PC-9 (cell line): ENCODE results near the gene TTC7B. TPM values are rescaled to one million over a fixed set of nuclear protein-coding genes. Genes with fewer than 3 reads are reported as not detected.

Source experiments
- BruUV-seq: library from RNA; stranded (reverse); fragments of 400-500 nt; replicated peaks from 2 replicates; lab custom pipeline; 2021; lab: Mats Ljungman, UMichigan
- CTCF ChIA-PET: fragments of 300-600 bp; sonication (Branson Sonifier 250); formaldehyde crosslinking; loops from one replicate; lab custom pipeline; 2022; ENCODE audit warnings: antibody characterized with exemption; lab: Charles Lee
- POLR2A ChIA-PET: fragments of 300-600 bp; sonication (Branson Sonifier 250); formaldehyde crosslinking; loops from one replicate; lab custom pipeline; 2022; ENCODE audit warnings: antibody characterized with exemption; ENCODE audit not compliant: unreplicated experiment; lab: Charles Lee
- DNase-seq, 2 experiments: peaks; one replicate each; pipeline versions ENCODE4 v3.0.0 to v3.0.0-alpha.2; 2015 to 2022; ENCODE audit warnings: mixed read lengths in 1 of 2
- H2AFZ ChIP-seq: fragments of 200-600 bp; sonication (generic); 2 replicates; pipeline ENCODE4 v1.8.1; 2017; ENCODE audit warnings: antibody characterized with exemption
- H3F3A ChIP-seq: fragments of 200-600 bp; sonication (generic); 2 replicates; pipeline ENCODE4 v1.8.1; 2017; ENCODE audit warnings: antibody characterized with exemption, mild to moderate bottlenecking, low read depth; ENCODE audit not compliant: insufficient read depth
- H3K27ac ChIP-seq: fragments of 200-600 bp; sonication (generic); 2 replicates; pipeline ENCODE4 v1.6.1; 2016; ENCODE audit warnings: mixed run types
- H3K27me3 ChIP-seq: fragments of 200-600 bp; sonication (generic); 2 replicates; pipeline ENCODE4 v1.6.1; 2016; ENCODE audit warnings: low read depth, mixed run types; ENCODE audit not compliant: insufficient read depth
- H3K36me3 ChIP-seq: fragments of 200-600 bp; sonication (generic); 2 replicates; pipeline ENCODE4 v1.6.1; 2016; ENCODE audit warnings: low read depth, mixed run types
- H3K4me1 ChIP-seq: fragments of 200-600 bp; sonication (generic); replicated peaks from 2 replicates; pipeline ENCODE4 v1.6.1; 2016; ENCODE audit warnings: mixed run types; ENCODE audit not compliant: insufficient read depth
- H3K4me2 ChIP-seq: fragments of 200-600 bp; sonication (generic); 2 replicates; pipeline ENCODE4 v1.6.1; 2017; ENCODE audit warnings: mixed run types
- H3K4me3 ChIP-seq: fragments of 200-600 bp; sonication (generic); 2 replicates; pipeline ENCODE4 v1.6.1; 2016; ENCODE audit warnings: mixed run types
- H3K79me2 ChIP-seq: fragments of 200-600 bp; sonication (generic); 2 replicates; pipeline ENCODE4 v1.6.1; 2017; ENCODE audit warnings: low read depth, mixed run types
- H3K9me2 ChIP-seq: fragments of 200-600 bp; sonication (generic); 2 replicates; pipeline ENCODE4 v1.8.1; 2017; ENCODE audit warnings: mild to moderate bottlenecking; ENCODE audit not compliant: insufficient read depth
- H3K9me3 ChIP-seq: fragments of 200-600 bp; sonication (generic); 2 replicates; pipeline ENCODE4 v1.8.1; 2016; ENCODE audit warnings: low read depth; ENCODE audit not compliant: insufficient read depth
- H4K20me1 ChIP-seq: fragments of 200-600 bp; sonication (generic); 2 replicates; pipeline ENCODE4 v1.8.1; 2017; ENCODE audit not compliant: insufficient read depth
- EZH2 ChIP-seq: fragments of 200-600 bp; sonication (generic); IDR thresholded peaks from 2 replicates; pipeline ENCODE4 v1.8.0; 2017; ENCODE audit warnings: antibody characterized with exemption, low read depth
- intact Hi-C: fragments of 100-400 bp; cut with micrococcal nuclease; formaldehyde crosslinking; loops from one replicate; pipeline ENCODE4 v1.10.0; 2022; ENCODE audit not compliant: unreplicated experiment
- total RNA-seq: library from RNA; stranded (reverse); gene quantifications from 2 replicates; pipeline ENCODE4 v1.2.3, GENCODE V29; 2021
- TF ChIP-seq, protein P1 (sequence below): fragments of 200-600 bp; sonication (generic); conservative IDR thresholded peaks from 2 replicates; pipeline ENCODE4 v1.6.1; 2017; ENCODE audit warnings: mixed run types, antibody characterized with exemption, mild to moderate bottlenecking, moderate library complexity

The TTC7B gene
- total RNA-seq, 1 experiment from 2014 or later: 6.8 TPM

DNA sequence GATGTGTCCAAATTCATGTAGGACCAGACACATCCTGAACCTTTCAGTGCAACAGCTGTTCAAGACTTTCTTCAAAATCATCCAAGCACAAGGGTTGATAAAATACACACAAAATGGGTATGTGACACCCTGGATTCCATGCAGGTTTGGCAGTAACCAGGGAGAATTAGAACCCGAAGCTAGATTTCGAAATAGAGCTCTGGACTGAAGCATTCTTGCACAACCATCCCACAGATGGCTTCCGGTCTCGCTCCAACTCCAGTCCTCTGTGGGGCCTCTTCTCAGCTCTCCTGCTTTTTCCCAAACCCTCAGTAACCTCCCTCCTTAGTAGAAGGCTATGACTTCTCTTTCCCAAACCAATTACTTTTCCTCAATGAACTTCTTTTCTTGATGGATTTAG lies 171.3 kb downstream of the TTC7B start:
- CTCF ChIA-PET: no interaction called here
- H3K27me3 ChIP-seq: no peaks in the 10 kb centered on the region
- H3K4me2 ChIP-seq: peak overlapping the region; percentile 47; the same call in 1 of the 2 replicates
- intact Hi-C loops: loop anchor here (5.0 kb wide), 1 partner anchor 133 kb away; no protein-coding TSS in a partner anchor
- H3K4me1 ChIP-seq: peaks cover 31% of the 10 kb centered on the region
- DNase-seq: no peak
- no TSS peak for BruUV-seq
- POLR2A ChIA-PET: interaction anchor here (0.6 to 0.7 kb wide), 2 partner anchors 128 to 985 kb away, joined by 4 read pairs; no protein-coding TSS in a partner anchor
- H3K36me3 ChIP-seq: no peaks in the 10 kb centered on the region
- no peaks in the 10 kb centered on the region for H3K9me3 ChIP-seq
- no peak overlapping the region for H3K4me3 ChIP-seq
- no peak overlapping the region for H2AFZ ChIP-seq
- H3K79me2 ChIP-seq: no peaks in the 10 kb centered on the region
- H3K9me2 ChIP-seq: no peaks in the 10 kb centered on the region
- TF ChIP-seq, protein P1, sequence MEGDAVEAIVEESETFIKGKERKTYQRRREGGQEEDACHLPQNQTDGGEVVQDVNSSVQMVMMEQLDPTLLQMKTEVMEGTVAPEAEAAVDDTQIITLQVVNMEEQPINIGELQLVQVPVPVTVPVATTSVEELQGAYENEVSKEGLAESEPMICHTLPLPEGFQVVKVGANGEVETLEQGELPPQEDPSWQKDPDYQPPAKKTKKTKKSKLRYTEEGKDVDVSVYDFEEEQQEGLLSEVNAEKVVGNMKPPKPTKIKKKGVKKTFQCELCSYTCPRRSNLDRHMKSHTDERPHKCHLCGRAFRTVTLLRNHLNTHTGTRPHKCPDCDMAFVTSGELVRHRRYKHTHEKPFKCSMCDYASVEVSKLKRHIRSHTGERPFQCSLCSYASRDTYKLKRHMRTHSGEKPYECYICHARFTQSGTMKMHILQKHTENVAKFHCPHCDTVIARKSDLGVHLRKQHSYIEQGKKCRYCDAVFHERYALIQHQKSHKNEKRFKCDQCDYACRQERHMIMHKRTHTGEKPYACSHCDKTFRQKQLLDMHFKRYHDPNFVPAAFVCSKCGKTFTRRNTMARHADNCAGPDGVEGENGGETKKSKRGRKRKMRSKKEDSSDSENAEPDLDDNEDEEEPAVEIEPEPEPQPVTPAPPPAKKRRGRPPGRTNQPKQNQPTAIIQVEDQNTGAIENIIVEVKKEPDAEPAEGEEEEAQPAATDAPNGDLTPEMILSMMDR: no peak
- TF ChIP-seq EZH2: no peak
- no peak overlapping the region for H3K27ac ChIP-seq
- H4K20me1 ChIP-seq: no peaks in the 10 kb centered on the region
- H3F3A ChIP-seq: peaks cover 12% of the 10 kb centered on the region; the same call in 1 of the 2 replicates

DNA sequence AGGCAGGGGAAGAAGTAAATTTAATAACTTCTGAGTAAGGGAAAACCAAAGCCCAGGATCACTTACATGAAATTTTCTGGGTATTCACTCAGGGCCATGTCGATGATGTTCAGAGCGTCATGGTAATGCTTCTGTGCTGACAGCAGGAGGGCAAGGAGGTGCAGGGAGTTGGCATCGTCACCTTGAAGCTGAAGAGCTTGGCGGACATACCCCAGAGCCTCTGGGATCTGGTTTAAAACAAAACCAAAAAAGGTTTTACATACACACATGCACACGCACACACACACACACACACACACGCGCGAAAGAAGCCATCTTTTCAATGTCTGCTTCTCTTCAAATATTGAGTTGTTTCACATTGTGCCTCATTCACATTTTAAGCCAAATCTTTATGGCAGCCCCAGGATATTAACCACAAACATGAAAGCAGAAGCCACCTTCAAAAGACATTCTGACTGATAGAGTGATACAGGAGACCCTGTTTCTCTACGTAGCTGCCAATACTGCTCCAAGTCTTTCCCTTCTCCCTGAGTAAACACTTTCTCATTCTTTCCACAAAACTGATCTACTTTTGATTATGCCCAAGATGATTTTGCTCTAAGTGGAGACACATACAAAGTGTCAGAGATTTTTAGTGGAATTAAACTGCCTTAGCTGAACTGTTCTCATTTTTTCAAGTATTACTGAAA lies 172.1 kb downstream of the TTC7B start:
- no peak overlapping the region for H3K27ac ChIP-seq
- H3K9me3 ChIP-seq: no peaks in the 10 kb centered on the region
- H3K36me3 ChIP-seq: no peaks in the 10 kb centered on the region
- TF ChIP-seq, protein P1: no peak
- no peak for TF ChIP-seq EZH2
- no peaks in the 10 kb centered on the region for H3K79me2 ChIP-seq
- H3K9me2 ChIP-seq: no peaks in the 10 kb centered on the region
- H4K20me1 ChIP-seq: no peaks in the 10 kb centered on the region
- peaks cover 31% of the 10 kb centered on the region for H3K4me1 ChIP-seq
- DNase-seq: no peak
- intact Hi-C loops: no loop called here
- BruUV-seq: no TSS peak
- CTCF ChIA-PET: no interaction called here
- POLR2A ChIA-PET: interaction anchor here (0.6 kb wide), 1 partner anchor 127 kb away, joined by 4 read pairs; no protein-coding TSS in a partner anchor
- no peaks in the 10 kb centered on the region for H3K27me3 ChIP-seq
- H3K4me3 ChIP-seq: no peak overlapping the region
- H2AFZ ChIP-seq: no peak overlapping the region
- peaks cover 12% of the 10 kb centered on the region; the same call in 1 of the 2 replicates for H3F3A ChIP-seq
- no peak overlapping the region for H3K4me2 ChIP-seq

DNA sequence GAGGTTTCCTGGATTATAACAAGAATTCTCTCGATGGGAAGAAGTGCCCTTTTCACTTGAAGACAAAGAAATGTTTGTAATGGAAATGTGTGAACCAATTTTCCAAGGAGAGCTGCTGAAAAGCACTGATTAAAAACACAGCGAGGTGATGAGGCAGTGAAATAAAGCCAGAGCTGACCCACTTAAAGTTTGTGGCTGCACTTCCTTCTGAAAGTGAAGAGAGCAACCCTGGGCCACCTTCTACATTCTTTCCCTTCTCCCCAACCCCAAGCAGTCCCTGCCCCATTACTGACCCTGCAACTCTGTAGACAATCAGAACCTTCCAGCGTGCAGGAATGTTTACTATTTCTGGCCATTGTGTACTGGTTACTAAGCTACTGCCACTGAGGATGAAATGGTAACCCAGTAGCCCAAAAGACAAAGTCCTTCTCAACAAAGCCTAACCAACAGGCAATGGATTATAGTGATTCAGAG lies 173.9 kb downstream of the TTC7B start:
- peaks cover 12% of the 10 kb centered on the region; the same call in 1 of the 2 replicates for H3F3A ChIP-seq
- TF ChIP-seq, protein P1: no peak
- no peak for TF ChIP-seq EZH2
- DNase-seq: peak; percentile 24 to 62
- no peak overlapping the region for H3K4me3 ChIP-seq
- H3K4me2 ChIP-seq: no peak overlapping the region
- H3K27ac ChIP-seq: no peak overlapping the region
- no peaks in the 10 kb centered on the region for H3K9me3 ChIP-seq
- H3K79me2 ChIP-seq: no peaks in the 10 kb centered on the region
- H3K9me2 ChIP-seq: no peaks in the 10 kb centered on the region
- H2AFZ ChIP-seq: no peak overlapping the region
- no peaks in the 10 kb centered on the region for H3K36me3 ChIP-seq
- peaks cover 31% of the 10 kb centered on the region for H3K4me1 ChIP-seq
- ChIA-PET POLR2A (interaction anchor here (0.6 kb wide), 1 partner anchor 121 kb away, joined by 4 read pairs; no protein-coding TSS in a partner anchor), CTCF (no interaction called here)
- H3K27me3 ChIP-seq: no peaks in the 10 kb centered on the region
- BruUV-seq: no TSS peak
- intact Hi-C loops: no loop called here
- H4K20me1 ChIP-seq: no peaks in the 10 kb centered on the region
